SH-SY5Y (cell line): Measurements from ENCODE around the gene CD22.

ENCODE experiments used
- GATA2 ChIP-seq: IDR thresholded peaks from 2 replicates; pipeline ENCODE4 v1.6.1; 2011; ENCODE audit warnings: mild to moderate bottlenecking, low read depth, low read length
- GATA3 ChIP-seq: IDR thresholded peaks from 2 replicates; pipeline ENCODE4 v1.6.1; 2011; ENCODE audit warnings: low read depth, mild to moderate bottlenecking, low read length, moderate library complexity

CD22 gene

DNA sequence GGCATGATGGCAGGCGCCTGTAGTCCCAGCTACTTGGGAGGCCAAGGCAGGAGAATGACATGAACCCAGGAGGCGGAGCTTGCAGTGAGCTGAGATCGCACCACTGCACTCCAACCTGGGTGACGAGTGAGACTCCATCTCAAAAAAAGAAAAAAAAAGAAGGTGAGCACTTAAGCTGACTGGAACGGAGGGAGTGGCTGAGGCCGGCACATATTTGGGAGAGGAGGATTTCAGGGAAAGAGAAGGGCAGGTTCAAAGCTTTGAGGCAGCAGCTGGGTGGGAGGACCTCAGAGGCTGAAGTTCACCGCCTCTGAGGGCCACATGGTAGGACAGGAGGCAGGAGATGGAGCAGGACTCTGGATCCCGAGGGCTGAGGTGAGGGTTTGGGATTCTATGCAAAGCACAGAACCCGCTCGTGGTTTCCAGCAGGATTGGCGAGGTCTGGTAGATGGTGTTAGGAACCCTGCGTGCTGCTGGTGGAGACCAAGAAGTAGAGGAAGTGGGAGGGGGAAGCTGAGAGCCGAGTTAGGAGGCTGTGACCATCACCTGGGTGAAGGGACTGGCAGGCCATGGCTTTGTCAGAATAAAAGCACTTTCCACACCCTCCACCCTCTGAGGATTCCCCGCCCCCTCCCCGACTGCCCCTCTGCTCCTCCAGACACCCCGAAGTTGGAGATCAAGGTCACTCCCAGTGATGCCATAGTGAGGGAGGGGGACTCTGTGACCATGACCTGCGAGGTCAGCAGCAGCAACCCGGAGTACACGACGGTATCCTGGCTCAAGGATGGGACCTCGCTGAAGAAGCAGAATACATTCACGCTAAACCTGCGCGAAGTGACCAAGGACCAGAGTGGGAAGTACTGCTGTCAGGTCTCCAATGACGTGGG lies 8.4 kb downstream of the CD22 start:
- TF ChIP-seq GATA3 (no peak), GATA2 (no peak)

DNA sequence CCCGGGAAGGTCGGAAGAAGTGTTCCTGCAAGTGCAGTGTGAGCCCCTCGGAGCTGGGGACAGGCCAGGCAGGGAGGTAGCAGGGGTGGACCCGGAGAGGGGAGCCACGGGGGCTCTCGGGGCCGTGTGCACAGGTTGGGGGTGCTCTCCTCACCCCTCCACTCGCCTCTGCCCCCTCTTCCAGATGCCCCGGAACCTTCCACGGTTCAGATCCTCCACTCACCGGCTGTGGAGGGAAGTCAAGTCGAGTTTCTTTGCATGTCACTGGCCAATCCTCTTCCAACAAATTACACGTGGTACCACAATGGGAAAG lies 9.0 kb downstream of the CD22 start:
- no peak for TF ChIP-seq GATA2
- no peak for TF ChIP-seq GATA3

- TF ChIP-seq GATA3 (no peak), GATA2 (no peak)
Observed at GRCh38 chr19:35340431-35340830, 11.4 kb downstream of the CD22 start.

DNA sequence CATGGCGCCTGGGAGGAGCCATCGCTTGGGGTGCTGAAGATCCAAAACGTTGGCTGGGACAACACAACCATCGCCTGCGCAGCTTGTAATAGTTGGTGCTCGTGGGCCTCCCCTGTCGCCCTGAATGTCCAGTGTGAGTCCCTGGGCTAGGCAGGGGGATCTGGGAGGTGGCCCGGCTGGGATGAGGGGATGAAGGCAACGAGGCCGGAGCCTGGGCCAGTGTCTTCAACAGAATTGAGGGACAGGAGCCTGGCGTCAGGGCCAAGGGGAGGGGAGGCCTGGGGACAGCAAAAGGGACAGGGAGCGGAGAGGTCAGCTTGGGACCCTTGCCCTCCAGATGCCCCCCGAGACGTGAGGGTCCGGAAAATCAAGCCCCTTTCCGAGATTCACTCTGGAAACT lies 12.0 kb downstream of the CD22 start:
- TF ChIP-seq GATA2 (no peak), GATA3 (no peak)

DNA sequence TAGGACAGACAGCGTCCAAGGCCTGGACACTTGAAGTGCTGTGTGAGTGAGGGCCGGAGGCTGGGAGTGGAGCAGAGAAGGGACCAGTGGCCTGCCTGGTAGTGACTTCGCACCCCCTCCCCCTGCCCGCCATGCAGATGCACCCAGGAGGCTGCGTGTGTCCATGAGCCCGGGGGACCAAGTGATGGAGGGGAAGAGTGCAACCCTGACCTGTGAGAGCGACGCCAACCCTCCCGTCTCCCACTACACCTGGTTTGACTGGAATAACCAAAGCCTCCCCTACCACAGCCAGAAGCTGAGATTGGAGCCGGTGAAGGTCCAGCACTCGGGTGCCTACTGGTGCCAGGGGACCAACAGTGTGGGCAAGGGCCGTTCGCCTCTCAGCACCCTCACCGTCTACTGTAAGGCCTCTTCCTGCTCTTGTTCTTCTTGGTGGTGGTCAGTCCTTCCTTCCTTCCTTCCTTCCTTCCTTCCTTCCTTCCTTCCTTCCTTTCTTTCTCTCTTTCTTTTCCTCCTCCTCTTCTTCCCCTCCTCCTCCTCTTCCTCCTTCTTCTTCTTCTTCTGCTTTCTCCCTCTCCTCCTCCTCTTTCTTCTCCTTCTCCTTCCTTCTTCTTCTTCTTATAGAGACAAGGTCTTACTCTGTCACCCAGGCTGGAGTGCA lies 12.7 kb downstream of the CD22 start:
- TF ChIP-seq GATA3: no peak
- TF ChIP-seq GATA2: no peak

DNA sequence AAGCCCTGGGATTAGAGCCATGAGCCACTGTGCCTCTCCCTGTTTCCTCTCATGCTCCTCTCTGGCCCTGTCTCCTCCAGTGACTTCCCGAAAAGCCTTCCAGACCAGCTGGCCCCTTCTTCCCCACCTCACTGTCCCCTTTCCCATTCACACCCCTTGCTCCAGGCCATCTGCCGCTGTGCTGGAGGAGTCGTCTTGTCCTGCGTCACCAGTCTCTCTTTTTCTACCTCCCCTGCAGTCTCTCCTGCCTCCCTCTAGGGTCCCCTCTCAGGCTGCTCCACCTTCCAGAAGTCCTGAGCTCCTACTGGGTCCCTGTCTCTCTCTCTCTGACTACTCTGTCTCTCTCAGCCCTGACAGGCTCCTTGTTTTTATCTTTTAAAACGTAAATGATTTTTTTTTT lies 13.4 kb downstream of the CD22 start:
- no peak for TF ChIP-seq GATA2
- TF ChIP-seq GATA3: no peak

- TF ChIP-seq GATA2 (no peak), GATA3 (no peak)
Observed at GRCh38 chr19:35344511-35345031, 15.6 kb downstream of the CD22 start.

DNA sequence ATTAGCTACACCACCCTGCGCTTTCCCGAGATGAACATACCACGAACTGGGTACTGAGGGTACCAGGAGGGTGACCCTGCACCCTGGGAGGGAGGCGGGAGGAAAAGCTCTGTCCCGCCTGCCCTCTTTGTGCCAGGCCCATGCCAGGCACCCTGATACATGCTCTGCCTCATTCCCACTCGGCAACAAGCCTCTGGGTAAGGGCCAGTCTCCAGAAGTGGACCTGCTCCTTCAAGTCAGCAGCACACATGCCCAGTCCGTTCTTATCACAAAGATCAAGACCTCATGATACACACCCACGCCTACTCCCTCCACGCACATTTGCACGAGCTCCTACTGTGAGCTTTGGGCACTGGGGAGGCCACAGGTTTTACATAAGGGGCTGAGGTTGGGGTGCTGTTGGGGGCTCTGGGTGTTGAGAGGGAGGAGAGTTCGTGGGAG lies 16.7 kb downstream of the CD22 start:
- TF ChIP-seq GATA3 (no peak), GATA2 (no peak)

GRCh38 chr19:35346193-35347052 lies 17.4 kb downstream of the CD22 start:
- TF ChIP-seq GATA3 (no peak), GATA2 (no peak)

- TF ChIP-seq GATA2: no peak
- no peak for TF ChIP-seq GATA3
Observed at GRCh38 chr19:35347171-35347929, 18.4 kb downstream of the CD22 start, which contains the start of gene FFAR1. TSS of gene FFAR1 (plus strand) at chr19:35347902. CDS start at chr19:35351552, 3,650 bp downstream.

- no peak for TF ChIP-seq GATA2
Observed at GRCh38 chr19:35347930-35348298, 18.9 kb downstream of the CD22 start.

GRCh38 chr19:35348911-35349611 lies 20.1 kb downstream of the CD22 start:
- TF ChIP-seq GATA3: no peak
- TF ChIP-seq GATA2: no peak

GRCh38 chr19:35349614-35350521 lies 20.9 kb downstream of the CD22 start:
- TF ChIP-seq GATA2 (no peak), GATA3 (no peak)

- no peak for TF ChIP-seq GATA3
- no peak for TF ChIP-seq GATA2
Observed at GRCh38 chr19:35350591-35350990, 21.6 kb downstream of the CD22 start.
